ENCODE data around the gene FCRLA.

The FCRLA gene

GRCh38 chr1:161733526-161733925 lies 26.5 kb downstream of the FCRLA start:
- no peak for DNase-seq

DNA sequence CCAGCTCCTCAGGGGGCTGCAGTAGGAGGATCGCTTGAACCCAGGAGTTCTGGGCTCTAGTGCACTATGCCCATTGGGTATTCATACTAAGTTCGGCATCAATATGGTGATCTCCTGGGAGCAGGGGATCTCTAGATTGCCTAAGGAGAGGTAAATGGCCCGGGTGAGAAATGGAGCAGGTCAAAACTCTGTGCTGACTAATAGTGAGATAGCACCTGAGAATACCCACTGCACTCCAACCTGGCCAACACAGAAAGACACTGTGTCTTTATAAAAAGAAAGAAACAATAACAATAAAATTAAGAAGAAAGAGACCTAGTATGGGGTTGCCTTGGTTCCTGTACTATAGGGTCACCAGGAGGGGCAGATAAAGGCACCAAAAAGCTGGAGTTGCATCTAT lies 28.8 kb downstream of the FCRLA start:
- no peak for DNase-seq

DNA sequence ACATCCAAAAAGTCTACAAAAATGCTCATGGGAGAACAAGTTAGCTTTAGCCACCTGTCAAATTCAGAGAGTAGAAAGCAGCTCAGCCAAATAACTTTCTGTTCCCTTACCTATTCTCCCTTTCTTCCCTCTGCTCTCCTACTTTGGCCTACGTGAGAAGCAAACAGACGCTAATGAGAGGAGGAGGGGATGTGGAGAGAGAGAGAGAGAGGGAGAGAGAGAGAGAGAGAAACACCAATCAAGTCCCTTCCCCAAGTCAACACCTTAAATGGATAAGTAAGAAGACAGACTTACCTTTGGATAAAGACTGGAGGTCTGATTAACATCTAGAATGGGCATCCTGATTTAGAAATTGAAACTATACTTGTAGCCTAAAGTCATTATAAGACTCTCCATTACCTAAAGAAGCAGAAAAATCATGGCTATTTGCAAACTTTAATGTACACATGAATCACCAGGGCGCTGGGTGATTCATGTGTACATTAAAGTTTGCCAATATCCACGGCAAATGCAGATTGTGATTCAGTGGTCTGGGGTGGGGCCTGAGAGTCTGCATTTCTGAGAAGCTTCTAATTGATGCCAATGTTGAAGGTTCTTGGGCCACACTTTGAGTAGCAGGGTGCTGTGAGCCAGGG lies 29.4 kb downstream of the FCRLA start:
- no peak for DNase-seq

GRCh38 chr1:161737625-161738024 lies 30.6 kb downstream of the FCRLA start:
- no peak for DNase-seq

DNA sequence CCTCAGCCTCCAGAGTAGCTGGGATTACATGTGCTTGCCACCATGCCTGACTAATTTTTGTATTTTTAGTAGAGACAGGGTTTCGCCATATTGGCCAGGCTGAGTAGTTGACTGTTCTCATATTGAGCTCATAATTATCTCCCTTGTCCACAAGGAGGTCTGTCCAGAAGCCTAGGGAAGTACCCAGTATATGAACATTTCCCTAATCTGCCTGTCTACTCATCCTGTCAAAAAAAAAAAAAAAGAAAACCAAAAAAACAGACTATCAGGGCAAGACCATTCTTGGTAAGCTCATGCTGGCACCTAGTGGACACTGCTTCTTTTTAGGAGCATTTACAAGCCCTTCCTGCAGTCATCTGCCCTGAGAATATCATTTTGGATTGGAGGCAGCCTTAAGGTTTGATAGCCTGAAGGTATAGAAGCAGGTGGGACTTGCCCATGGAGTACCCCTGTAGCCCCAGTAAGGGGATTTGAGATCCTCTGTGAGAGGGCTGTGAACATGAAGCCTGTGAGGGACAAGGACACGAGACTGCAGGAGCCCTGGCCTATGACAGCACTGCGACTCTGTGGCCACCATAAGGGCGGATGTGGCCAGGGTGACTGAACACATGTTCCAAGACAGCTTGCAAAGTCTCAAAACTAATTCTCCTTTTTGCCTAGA lies 31.7 kb downstream of the FCRLA start:
- DNase-seq: peak; percentile 19

- DNase-seq: no peak
Measured at GRCh38 chr1:161739865-161740566, 33.0 kb downstream of the FCRLA start.

DNA sequence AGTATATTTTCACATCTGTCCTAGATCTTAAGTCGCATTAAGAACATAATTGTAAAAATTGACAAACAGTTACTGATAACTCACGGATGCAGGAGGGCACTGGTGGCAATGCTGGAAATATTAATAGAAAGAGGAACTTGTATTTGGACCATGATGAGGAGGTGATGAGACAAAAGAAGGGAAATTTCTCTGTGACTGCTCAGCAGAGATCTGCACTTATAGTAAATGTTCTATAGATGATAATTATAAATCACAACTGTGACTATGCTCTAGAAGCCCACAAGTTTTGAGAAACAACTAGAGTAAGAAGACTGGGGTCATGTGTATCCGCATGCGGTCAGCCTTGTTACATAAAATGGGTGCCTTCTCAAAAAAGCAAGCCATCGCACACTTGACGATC lies 33.9 kb downstream of the FCRLA start:
- DNase-seq: no peak

DNA sequence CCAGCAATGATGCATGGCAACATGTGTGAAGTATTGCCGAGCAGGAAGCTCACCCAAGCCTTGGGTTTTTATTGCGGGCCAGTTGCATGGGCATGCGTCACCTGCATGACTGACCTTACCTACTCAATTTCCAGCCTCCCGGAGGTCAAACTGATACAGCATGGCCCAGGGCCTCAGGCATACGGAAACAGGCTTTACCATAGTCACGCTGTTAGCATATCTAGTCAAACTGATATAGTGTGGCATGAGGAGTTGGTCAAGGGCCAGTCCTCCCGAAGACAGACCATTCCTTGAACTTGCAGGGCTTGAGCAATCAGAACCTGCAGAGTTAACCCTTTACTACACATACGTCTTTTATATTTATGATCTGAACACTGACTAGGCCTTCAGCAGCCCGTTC lies 36.2 kb downstream of the FCRLA start:
- no peak for DNase-seq

DNA sequence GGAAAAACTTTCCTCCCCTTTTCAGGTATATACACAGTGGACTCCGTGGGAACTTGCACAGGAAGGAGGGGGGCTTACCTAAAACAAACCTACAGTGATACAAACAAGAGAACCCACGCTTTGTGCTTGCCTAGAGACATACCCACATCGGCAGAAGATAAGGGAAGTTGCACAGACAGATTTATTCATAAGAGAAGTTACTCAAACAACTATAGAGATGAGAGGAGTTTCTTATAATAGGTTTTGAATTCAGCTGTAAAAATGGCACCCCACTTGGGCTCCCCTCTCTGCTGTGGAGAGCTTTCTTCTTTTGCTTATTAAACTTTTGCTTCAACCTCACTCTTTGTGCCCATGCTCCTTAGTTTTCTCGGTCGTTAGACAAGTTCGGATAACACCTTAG lies 40.8 kb downstream of the FCRLA start:
- no peak for DNase-seq

GRCh38 chr1:161749509-161750407 lies 42.7 kb downstream of the FCRLA start, which contains the start of gene DUSP12:
DUSP12 (plus strand) TSS chr1:161749786; CDS start chr1:161749802, 16 bp downstream.
- DNase-seq: peak; percentile 92

DNA sequence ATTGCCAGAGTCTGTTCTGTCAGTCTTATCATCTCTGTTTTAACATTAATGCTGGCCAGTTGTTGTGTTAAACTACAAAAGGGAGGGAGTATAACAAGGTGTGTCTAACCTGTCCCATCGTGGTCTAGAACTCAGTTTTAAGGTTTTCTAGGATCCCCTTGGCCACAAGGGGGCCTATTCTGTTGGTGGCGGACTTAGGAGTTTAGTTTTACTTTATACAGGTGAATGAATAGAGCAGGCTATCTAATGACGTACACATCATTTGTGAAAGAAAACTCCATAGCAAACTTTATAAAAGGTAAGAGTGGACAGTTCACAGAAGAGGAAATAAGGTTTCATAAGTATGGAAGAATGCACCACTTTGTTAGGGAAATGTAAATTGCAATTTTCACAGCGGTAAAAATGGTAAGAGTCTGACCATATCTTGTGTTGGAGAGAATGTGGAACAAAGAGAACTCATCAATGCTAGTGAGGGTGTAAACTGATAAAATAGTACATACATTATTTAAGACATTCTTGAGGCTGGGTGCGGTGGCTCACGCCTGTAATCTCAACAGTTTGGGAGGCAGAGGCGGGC lies 56.6 kb downstream of the FCRLA start:
- DNase-seq: no peak

Measured in NCI-H1092 (cell line).